ENCODE measurements around the gene ANKRD36C.
"Not testable (repeated sequence)": the region's sequence is repeated elsewhere in the genome, so short reads cannot be mapped to it uniquely, and the experiment has no call there.

DNA sequence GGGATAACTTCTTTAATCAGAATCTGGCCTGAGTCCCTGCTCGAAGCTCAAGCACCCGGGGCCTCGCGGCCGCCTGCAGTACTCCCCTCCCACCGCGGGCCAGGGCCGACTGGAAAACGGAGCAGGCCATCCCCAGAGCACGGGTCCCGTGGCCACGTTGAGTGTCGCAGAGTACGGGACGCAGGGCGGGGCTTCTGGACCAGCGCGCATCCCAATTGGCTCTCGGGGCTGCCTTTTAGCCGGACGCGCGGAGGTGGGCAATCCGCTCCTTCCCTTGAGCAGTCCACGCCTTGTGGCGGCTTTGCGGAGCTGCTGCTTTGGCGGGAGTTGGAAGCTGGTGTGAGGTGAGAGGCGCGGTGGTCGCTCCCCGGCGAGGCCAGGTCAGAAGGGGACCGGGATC lies 202.2 kb downstream of the ANKRD36C start:
- TF ChIP-seq, protein P1, sequence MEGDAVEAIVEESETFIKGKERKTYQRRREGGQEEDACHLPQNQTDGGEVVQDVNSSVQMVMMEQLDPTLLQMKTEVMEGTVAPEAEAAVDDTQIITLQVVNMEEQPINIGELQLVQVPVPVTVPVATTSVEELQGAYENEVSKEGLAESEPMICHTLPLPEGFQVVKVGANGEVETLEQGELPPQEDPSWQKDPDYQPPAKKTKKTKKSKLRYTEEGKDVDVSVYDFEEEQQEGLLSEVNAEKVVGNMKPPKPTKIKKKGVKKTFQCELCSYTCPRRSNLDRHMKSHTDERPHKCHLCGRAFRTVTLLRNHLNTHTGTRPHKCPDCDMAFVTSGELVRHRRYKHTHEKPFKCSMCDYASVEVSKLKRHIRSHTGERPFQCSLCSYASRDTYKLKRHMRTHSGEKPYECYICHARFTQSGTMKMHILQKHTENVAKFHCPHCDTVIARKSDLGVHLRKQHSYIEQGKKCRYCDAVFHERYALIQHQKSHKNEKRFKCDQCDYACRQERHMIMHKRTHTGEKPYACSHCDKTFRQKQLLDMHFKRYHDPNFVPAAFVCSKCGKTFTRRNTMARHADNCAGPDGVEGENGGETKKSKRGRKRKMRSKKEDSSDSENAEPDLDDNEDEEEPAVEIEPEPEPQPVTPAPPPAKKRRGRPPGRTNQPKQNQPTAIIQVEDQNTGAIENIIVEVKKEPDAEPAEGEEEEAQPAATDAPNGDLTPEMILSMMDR (conservative IDR thresholded peaks at IDR 0.05; ENCODE audit: low read depth, low read length), result not testable (repeated sequence)
- not testable (repeated sequence) for TF ChIP-seq EZH2 (IDR thresholded peaks at IDR 0.05; ENCODE audit: low read length, unreplicated experiment)
